Keratinocyte (primary cell): Measurements from ENCODE around the gene ANGPTL4.

Source experiments
- EZH2 ChIP-seq: IDR thresholded peaks from one replicate; pipeline ENCODE4 v1.6.1; 2012; ENCODE audit warnings: inconsistent platforms, mild to moderate bottlenecking, low read length, moderate library complexity
- TF ChIP-seq, protein P1 (sequence below), 3 experiments: IDR thresholded peaks in 1 of 3; conservative IDR thresholded peaks in 1 of 3; optimal IDR thresholded peaks in 1 of 3; 2 replicates in 2 of 3; 3 replicates in 1 of 3; pipeline versions ENCODE3 to v1.5.1; 2011; ENCODE audit warnings: low read length in 3 of 3, mild to moderate bottlenecking in 3 of 3, moderate library complexity in 2 of 3, control low read depth in 1 of 3, inconsistent platforms in 1 of 3; ENCODE audit not compliant: insufficient read depth in 2 of 3; ENCODE audit errors: extremely low read depth in 1 of 3

DNA sequence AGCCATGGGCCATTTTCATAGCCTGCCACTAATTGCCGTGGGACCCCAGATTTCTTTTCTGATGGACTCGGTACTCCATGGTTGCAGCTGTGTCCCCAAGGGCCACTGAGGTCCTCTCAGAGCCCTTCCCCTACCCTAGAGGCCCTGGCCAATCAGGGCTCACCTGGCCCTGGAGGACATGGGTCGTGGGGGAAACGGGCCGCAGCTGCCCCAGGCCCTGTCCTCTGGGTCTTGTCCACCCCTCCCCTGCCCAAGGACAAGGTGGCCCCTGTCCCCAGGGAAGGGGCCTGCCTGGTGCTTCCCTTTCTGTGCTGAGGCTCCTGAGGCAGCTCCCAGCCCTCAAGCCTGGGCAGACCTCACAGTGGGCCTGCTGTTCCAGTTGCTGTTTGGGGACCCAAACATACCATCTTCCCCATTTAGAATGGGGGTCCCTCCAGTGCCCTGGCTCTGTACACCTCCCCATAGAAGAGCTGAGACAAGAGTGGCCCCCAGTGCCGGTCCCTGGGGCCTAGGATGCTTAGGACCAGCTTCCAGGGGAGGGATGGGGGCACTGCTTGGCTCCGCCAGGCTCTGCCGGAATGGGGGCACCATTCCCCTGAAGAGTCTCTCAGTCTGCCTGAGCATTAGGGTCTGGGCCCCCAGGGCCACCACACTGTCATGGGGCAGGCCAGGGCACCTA lies 29.4 kb downstream of the ANGPTL4 start:
- no peak for TF ChIP-seq EZH2
- TF ChIP-seq, protein P1, sequence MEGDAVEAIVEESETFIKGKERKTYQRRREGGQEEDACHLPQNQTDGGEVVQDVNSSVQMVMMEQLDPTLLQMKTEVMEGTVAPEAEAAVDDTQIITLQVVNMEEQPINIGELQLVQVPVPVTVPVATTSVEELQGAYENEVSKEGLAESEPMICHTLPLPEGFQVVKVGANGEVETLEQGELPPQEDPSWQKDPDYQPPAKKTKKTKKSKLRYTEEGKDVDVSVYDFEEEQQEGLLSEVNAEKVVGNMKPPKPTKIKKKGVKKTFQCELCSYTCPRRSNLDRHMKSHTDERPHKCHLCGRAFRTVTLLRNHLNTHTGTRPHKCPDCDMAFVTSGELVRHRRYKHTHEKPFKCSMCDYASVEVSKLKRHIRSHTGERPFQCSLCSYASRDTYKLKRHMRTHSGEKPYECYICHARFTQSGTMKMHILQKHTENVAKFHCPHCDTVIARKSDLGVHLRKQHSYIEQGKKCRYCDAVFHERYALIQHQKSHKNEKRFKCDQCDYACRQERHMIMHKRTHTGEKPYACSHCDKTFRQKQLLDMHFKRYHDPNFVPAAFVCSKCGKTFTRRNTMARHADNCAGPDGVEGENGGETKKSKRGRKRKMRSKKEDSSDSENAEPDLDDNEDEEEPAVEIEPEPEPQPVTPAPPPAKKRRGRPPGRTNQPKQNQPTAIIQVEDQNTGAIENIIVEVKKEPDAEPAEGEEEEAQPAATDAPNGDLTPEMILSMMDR (optimal IDR thresholded peaks at IDR 0.05 in 1 of 3, IDR thresholded peaks at IDR 0.05 in 1 of 3, conservative IDR thresholded peaks at IDR 0.05 in 1 of 3; ENCODE audit: extremely low read depth in 1 of 3, insufficient read depth in 2 of 3, low read length in 3 of 3): no peak
